GM19438 (cell line): Measurements from ENCODE around the gene USP12.
"Not testable (repeated sequence)": the region's sequence is repeated elsewhere in the genome, so short reads cannot be mapped to it uniquely, and the experiment has no call there.

Experiments used
- ATAC-seq: cut with Tn5 transposase; IDR thresholded peaks from one replicate; pipeline ENCODE4 v1.9.1; 2021; ENCODE audit warnings: low read depth; ENCODE audit not compliant: unreplicated experiment

The USP12 gene

DNA sequence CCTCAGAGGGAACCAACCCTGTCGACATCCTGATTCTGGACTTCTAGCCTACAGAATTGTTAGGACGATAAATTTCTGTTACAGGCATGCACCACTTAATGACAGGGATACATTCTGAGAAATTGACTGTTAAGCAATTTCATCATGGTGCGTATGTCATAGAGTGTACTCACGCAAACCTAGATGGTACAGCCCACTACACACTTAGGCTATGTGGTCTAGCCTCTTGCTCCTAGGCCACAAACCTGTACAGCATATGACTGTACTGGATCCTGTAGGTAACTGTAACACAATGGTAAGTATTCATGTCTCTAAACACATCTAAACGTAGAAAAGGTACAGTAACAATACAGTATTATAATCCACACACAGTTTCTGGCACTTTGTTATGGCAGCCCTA lies 13.3 kb downstream of the USP12 start:
- no peak for ATAC-seq

DNA sequence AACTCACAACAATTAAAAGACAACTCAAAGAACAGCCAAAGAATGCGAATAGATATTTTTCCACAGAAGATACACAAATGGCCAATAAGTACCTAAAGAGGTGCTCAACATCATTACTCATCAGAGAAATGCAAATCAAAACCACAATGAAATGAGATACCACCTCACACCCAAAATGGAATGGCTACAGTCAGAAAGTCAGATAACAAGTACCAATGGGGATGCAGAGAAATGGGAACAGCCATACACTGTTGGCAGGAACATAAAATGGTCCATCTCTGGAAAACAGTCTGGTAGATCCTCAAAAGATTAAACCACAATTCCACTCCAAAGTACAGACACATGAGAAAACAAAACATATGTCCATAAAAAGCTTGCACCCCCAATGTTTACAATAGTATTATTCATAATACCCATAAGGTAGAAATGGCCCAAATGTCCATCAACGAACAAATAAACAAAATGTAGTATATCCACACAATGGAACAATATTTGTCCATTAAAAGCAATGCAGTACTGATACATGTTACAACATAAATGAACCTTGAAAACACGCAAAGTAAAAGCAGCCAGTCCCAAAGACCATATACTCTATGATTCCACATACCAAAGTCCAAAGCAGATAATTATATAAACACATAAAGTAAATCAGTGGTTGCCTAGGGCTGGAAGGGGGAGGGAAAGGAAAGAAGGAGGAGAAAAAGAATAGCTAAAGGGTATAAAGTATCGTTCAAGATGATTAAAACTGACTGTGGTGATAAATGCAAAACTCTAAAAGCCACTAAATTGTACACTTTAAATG lies 19.6 kb downstream of the USP12 start:
- ATAC-seq: no peak

DNA sequence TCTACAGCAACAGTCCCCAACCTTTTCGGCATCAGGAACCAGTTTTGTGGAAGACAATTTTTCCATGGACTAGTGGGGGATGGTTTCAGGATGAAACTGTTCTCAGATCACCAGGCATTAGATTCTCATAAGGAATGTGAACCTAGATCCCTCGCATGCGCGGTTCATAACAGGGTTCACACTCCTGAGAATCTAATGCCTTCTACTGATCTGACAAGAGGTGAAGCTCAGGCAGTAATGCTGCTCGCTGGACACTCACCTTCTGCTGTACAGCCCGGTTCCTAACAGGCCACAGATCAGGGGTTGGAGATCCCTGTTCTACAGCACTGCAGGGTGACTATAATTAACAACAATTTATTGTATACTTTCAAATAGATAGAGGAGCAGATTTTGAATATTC lies 21.9 kb downstream of the USP12 start:
- no peak for ATAC-seq

DNA sequence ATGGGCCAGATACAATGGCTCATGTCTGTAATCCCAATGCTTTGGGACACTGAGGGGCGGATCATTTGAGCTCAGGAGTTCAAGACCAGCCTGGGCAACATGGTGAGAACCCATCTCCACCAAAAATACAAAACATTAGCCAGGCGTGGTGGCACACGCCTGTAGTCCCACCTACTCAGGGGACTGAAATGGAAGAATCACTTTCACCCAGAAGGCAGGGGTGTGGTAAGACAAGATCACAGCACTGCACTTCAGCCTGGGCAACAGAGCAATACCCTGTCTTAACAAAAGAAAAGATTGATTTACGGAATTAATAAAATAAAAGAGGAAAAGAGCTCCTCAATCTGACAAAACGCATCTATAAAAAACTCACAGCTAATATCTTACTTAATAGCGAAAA lies 22.7 kb downstream of the USP12 start:
- no peak for ATAC-seq

DNA sequence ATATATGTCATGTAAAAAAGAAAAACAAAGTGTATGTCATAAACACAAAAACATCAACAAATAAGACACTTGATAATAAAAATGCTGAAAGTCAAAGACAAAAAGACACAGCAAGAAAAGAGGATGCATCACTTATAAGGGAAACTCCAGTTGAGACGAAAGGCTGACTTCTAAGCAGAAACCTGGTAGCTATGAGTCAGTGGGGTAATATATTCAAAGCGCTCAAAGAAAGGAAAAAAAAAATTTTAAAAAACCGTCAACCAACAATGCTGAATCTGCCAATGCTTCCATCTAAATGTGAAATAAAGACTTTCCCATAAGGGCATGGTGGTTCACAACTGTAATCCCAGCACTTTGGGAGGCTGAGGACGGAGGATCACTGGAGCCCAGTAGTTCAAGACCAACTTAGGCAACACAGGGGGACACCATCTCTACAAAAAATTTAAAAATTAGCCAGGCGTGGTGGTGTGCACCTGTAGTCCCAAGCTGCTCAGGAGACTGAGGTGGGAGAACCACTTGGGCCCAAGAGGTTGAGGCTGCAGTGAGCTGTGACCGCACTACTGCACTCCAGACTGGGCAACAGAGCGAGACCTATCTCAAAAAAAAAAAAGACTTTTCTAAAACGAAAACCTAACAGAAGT lies 24.0 kb downstream of the USP12 start:
- peak; percentile 48 for ATAC-seq

DNA sequence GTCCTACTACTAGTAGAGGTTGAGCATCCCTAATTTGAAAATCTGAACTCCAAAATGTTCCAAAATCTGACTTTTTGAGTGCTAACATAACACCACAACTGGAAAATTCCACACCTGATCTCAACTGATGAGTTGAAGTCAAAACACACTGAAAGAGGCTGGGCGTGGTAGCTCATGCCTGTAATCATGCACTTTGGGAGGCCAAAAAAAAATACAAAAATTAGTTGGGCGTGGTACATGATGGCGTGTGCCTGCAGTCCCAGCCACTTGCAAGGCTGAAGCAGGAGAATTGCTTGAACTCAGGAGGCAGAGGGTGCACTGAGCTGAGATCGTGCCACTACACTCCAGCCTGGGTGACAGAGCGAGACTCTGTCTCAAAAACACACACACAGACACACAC lies 29.9 kb downstream of the USP12 start:
- no peak for ATAC-seq

DNA sequence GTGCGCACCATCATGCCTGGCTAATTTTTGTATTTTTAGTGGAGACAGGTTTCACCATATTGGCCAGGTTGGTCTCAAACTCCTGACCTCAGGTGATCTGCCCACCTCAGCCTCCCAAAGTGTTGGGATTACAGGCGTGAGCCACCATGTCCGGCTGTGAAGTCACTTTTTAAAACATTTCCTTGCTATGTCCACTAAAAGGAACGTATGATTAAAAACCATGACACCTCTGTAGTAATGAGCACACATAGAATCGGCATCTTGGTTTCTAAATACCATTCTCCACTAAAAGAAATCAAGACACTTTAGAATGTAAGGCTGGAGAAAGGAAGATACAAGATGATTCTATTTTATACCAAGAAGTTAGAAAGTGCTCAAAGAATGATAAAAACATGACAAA lies 30.5 kb downstream of the USP12 start:
- not testable (repeated sequence) for ATAC-seq

DNA sequence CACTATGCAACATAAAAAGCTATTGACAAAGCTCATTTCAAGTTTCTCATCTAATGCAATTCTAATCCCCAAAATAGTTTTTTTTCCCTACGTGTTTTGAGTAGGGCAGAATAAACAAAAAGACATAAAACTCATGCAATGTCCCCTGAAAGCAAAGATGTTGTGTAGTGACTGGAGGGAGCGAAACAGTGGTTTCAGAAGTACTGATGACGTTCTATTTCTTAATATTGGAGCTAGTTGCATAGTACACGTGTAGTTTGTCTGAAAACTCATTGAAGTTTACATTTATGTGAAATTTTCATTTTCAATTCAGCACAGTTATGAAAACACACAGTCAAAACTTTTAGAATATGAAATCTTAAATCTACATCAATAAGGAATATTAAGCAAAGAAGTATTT lies 31.6 kb downstream of the USP12 start:
- ATAC-seq: no peak

DNA sequence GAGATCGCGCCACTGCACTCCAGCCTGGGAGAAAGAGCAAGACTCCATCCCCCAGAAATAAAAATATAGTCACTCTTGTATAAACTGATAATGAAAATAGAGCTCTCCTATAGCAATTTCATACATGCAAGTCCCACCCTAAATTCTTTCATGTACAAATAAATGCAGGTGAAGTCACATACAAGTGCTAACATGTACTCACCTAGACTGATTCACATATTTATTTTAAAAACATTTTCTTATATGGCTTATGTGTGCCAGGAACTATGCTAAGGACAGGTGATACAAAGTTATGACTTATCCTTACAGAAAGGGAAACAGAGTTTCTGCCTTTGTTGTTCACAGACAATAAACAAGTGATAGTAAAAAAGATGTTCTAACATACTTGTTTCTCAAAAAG lies 32.0 kb downstream of the USP12 start:
- ATAC-seq: no peak

DNA sequence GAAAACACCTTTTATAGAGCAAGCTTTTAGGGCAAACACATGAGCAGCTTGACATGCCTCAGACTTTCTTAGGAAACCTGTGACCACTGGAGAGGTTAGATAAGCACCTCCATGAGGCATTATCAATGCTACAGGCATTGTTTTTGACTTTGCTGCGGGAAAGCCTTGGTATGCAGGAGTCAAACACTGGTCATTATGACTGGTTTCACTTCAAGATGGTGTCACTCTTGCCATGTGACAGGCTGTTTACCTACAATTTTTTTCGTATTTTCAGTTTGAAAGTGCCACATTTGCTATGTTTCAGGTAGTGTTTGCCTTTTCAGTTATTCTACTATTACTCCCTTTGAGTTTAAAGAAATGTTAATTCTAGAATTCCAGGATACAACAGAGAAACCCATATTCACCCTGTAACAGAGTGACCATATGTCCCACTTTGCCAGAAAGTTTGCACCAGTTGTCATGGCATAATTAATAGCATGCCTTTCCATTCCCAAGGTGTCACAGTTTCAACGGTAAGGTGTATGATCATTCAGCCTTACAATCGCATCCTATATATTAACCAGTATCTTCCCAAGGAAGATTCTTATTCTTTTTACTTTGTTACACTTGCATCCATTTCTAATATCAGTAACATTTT lies 33.0 kb downstream of the USP12 start:
- no peak for ATAC-seq

DNA sequence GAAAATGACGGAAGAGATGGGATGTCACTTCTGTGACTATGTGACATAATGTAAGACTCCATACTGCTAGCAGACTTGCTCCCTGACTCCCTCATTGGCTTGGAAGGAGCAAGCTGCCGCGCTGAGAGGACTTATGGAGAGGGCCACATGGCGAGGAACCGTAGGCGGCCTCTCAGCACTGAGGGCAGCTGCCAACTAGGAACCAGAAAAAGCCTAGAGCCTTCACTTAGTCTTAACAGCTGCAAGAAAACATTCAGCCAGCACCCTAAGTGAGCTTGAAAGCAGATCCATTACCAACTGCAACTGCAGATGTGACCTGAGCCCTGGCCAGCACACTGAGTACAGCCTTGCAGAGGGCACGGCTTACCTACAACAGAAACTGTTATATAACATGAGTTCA lies 33.9 kb downstream of the USP12 start:
- no peak for ATAC-seq

DNA sequence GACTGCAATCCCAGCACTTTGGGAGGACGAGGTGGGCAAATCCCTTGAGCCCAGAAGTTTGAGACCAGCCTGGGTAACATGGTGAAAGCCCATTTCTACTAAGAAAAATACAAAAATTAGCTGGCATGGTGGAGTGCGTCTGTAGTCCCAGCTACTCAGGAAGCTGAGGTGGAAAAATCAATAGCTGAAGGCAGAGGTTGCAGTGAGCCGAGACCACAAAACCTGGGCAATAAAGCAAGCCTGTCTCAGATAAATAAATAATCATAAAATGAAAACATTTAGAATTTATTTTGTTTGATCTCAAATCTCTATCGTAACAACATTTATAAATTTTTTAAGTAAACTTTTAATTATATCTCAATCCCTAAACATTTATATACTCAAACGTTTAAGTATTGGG lies 36.6 kb downstream of the USP12 start:
- no peak for ATAC-seq

DNA sequence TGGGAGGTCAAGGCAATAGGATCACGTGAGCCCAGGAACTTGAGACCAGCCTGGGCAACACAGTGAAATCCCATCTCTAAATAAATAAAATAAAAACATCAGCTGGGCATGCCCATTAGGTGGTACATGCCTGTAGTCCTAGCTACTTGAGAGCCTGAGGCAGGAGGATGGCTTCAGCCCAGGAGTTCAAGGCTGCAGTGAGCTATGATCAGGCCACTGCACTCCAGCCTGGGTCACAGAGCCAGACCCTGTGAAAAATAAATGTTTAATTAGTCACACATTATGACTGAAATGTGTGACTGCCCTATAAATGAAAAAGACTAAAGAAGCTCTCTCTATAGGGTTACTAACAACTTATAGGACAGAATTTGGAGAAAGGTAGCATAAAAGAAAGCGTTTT lies 37.7 kb downstream of the USP12 start:
- no peak for ATAC-seq

DNA sequence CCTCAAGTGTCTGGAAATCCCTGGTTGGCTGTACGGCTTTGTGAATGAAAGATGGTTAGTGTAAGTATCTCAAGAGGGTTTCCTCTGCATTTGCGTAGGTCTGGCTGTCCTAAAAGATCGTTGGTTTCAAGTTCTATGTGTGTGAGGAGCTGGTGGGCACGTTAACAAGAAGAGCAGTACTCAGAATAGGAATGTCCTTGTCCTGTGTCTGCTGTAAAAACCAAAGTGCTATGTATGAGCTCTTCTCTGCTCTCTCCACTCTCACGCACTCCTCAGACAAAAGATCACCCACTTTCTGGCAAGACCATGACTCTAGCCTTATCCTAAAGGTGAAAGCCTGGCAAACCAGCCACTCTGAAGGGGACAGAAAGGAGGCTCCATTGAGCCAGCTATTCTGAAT lies 39.1 kb downstream of the USP12 start:
- peak; percentile 37 for ATAC-seq

DNA sequence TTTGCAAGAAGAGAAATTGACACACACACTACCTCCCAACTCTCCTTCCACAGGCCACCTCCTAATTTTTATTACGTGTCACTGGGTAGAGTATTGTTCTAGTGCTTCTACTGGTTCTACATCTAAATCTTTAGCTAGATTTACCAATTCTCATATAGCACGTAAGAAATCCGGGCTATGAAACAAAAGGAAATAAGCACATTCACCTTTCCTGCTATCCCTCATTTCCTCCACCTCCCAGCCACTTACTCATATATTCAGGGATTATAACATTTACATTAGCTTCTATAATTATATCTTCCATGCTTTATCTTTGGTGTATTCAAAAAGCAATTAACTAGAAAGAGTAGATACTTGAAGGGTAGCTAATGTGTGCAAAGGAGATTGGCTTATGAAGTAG lies 39.7 kb downstream of the USP12 start:
- ATAC-seq: no peak

DNA sequence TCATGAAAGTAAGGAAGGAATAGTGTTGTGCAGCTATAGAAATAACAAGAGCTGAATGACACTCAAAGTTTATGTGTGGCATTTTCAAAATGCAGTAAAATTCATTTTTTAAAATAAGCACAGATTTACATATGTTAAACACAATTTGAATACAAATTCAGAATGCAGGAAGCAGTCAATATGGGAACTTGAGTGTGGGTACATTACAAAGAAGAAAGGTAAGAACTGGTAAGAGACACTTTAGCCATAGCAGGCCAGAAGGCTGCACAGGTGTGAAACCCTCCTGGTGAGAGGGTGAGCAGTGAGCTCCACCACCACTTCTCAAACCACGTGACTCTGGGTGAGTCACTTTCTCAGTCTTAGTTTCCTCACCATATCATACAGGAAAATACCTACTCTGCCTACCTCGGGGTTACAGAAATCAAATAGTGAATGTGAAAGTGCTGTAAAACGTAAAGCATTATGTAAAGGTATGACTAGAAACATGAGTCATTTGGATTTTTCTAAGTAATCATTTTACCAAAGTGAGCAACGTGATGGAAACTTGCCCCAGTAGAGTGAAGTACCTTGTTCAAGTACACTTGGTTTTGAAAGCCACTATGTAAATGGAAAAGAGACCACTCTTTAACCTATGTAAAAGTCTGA lies 40.5 kb downstream of the USP12 start:
- peak; percentile 73 for ATAC-seq

DNA sequence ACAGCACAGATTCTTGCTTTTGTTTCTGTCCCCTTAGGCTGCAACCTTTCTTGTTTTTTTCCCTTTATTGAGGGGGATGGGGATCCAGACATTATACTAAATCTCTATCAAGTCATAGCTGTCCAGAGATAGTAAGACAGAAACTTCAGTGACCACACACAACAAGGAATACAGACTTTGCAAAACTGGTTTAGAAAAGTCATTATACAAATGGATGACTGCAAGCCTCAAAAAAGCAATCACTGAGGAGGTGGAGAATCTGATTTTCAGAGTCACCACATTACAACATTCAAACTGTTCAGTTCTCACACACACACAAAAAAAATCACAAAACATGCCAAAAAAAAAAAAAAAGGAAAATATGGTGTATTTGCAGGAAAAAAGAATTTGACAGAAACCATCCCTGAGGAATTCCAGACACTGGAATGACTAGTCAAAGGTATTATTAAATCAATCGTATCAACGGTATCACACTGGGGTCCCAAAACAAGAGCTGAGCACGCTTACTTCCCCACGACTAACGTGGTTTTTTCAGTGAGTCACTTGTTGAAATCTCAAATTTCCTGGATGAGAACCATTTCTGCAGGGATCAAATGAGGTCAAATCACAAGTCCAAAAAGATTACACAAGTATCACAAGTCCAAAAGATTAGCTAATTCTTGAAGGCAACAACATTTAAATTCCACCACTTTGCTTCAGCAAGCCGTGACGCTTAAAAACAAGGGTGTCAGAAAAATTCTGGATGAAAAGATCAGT lies 41.2 kb downstream of the USP12 start:
- no peak for ATAC-seq

DNA sequence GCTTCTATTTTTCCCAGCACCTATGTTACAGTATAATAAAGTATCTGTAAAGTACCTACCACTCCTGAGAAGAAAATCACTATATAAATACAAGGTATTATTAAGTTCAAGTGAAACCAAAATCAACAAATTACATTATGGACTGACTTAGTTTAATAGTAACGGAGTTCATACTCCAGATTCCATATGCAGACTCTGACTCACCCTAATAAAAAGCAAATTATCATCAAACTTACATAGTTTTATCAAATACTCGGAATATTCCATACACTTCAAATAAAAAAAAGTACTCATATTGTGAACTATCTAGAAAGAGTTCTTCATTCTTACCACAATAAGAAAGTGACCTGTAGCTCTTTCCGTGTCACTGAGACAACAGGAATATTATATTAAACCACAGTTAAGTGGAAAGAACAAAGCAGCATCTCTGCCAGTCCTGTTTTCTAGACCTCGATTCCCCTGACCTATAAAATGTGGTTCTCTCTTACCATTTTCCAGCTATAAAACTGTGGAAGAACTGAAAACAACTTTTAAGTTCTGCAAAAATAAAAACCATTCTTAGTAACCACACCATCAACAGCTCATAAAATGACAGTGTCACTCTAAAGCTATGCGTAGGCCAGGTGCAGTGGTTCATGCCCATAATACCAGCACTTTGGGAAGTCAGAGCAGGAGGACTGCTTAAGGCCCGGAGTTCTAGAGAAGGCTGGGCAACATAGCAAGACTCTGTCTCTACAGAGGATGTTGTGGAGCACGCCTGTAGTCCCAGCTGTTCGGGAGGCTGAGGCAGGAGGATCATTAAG lies 42.6 kb downstream of the USP12 start:
- no peak for ATAC-seq

DNA sequence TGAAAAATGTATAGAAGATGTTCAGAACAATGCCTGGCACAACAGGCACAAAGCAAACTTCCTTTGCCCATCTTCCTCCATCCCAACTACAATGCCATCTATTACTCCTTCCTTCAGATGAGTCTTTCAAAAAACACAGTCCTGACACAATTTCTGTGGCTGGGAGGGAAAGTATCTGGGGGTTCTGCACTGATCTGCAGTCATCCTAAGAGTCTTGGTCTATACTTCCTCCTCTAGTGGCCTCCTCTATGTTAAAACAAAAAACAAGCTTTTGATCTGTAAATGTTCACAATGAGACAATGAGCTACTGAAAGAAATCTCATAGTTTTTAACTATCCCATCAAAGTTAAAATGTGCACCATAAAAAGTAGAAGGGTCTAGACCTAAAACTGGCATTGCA lies 44.8 kb downstream of the USP12 start:
- ATAC-seq: no peak
